Activated CD8-positive, alpha-beta memory T cell treated with anti-CD3 and anti-CD28 coated beads for 36 hours (primary cell): ENCODE measurements around the gene WFS1. TPM values are rescaled to one million over a fixed set of nuclear protein-coding genes. Genes with fewer than 3 reads are reported as not detected.

ENCODE experiments used
- CTCF ChIA-PET: fragments of 350-600 bp; sonication (Branson Sonifier 250); formaldehyde crosslinking; loops from one replicate; lab custom pipeline; 2021; ENCODE audit warnings: antibody characterized with exemption; lab: Charles Lee
- POLR2A ChIA-PET: fragments of 350-600 bp; sonication (Branson Sonifier 250); formaldehyde crosslinking; loops from one replicate; lab custom pipeline; 2021; ENCODE audit warnings: antibody characterized with exemption; lab: Charles Lee
- total RNA-seq, 2 experiments: library from RNA; stranded (reverse); gene quantifications; one replicate each; pipeline ENCODE4 v1.2.3, GENCODE V29; 2021

The WFS1 gene
- total RNA-seq, 2 experiments from 2014 or later: 3.9 to 4.9 TPM

DNA sequence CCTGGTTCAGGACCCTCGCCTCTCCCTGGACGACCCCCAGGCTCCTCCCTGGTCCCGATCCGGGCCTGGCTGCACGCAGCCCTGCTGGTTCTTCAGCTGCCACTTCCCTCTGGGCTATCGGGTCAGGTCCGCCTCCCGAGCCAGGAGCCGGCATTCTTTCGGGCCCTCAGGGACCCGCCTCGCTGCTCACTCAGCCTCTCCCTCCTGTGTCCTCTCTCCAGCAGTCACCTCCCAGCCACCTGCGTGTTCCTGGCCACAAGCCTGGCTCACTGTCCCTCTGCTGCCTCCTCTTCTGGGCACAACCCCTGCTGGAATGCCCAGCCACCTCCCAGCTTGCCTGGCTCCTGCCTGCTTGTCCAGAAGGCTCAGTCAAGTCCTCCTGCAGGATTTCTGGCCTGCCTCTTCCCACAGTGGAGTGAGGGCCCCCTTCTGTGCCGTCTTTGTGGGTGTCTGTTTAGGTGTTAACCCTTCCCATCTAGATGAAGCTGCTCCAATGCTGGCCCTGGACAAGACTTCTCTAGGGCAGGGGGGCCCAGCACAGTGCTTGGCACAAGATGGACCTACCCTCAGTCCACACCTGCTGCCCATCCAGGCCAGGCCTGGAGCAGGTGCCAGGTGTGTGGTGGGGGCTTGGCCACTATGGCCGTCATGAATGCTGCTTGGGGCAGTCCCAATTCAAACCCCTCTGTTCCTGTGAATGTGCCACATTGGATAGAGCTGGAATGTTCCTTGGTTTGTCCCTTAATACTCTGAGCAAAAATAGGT, 2.2 kb downstream of the WFS1 start:
- ChIA-PET CTCF (no interaction called here), POLR2A (no interaction called here)

DNA sequence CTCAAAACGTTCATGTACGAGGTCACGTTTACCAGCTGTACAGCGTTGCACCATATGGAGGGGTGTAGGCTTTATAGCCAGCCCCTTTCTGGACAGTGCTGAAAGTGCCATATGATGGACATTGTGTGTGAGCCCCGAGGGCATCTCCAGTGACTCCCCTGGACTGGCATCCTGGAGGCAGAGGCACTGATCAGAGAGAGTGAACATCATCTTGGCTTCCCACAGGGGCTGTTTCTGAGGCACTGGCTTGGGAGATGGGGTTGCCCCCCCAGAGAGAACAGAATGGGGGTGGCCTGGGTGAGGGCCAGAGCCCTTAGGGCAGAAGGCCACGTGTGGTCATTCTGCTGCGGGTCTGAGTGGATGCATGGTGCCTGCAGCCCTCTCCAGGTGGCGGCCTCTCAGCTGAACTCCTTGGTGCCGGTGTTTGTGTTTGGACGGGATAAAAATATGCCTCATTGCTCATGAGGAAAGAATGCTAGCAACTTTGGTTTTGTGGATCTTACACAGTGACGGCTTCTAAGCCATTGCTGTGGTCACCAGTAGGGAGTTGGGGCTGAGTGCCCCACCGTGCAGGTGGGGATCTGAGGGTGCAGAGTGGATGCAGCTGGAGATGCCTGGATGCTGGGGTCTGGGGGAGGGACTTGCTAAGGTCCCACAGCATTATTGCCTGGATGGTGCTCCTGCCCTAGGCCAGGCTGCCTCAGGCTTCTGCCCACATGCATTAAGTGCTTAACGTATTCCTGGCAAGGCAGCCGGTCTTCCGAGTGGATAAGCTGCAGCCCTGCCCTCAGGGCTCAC, 3.4 kb downstream of the WFS1 start:
- CTCF ChIA-PET: interaction anchor here (0.6 to 1.3 kb wide), 3 partner anchors 17 to 59 kb away, joined by 3 read pairs; no protein-coding TSS in a partner anchor
- POLR2A ChIA-PET: no interaction called here

DNA sequence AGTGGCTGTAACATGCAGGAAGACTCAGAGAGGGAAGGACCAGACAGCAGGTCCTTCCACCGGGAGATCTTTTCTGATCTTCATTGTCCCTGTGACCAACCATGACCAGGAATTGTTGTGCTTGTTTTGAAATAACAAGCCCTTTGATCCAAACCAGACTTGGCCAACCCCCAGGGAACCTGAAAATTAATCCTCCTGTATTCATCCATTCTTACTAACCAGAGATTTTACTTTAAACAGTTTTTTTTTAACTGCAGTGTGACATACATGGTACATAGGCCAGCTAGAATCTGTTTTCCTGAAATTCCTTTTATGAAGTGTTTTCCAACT, 4.0 kb downstream of the WFS1 start:
- ChIA-PET POLR2A (no interaction called here), CTCF (interaction anchor here (1.3 kb wide), 1 partner anchor 17 kb away, joined by 3 read pairs; no protein-coding TSS in a partner anchor)

DNA sequence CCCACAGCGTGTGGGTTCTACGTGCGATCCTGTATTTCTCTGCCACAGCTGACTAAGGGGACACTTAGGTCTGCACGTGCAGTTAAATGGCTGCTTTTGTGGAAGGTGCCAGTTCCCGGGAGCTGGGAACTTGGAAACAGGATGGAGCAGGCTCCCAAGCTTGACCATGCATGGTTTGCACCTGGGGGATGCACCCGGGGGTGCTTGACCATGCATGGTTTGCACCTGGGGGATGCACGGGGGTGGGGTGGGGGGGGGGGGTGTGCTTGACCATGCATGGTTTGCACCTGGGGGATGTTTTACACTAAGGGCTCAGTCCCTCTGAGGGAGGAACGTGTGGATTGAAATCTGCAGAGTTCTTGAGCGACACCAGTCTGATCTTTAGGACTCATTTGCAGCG, 5.7 kb downstream of the WFS1 start:
- CTCF ChIA-PET: interaction anchor here (0.6 to 1.2 kb wide), 2 partner anchors 24 to 548 kb away, joined by 3 to 4 read pairs; no protein-coding TSS in a partner anchor
- POLR2A ChIA-PET: interaction anchor here (0.6 kb wide), 1 partner anchor 415 kb away, joined by 8 read pairs; no protein-coding TSS in a partner anchor

DNA sequence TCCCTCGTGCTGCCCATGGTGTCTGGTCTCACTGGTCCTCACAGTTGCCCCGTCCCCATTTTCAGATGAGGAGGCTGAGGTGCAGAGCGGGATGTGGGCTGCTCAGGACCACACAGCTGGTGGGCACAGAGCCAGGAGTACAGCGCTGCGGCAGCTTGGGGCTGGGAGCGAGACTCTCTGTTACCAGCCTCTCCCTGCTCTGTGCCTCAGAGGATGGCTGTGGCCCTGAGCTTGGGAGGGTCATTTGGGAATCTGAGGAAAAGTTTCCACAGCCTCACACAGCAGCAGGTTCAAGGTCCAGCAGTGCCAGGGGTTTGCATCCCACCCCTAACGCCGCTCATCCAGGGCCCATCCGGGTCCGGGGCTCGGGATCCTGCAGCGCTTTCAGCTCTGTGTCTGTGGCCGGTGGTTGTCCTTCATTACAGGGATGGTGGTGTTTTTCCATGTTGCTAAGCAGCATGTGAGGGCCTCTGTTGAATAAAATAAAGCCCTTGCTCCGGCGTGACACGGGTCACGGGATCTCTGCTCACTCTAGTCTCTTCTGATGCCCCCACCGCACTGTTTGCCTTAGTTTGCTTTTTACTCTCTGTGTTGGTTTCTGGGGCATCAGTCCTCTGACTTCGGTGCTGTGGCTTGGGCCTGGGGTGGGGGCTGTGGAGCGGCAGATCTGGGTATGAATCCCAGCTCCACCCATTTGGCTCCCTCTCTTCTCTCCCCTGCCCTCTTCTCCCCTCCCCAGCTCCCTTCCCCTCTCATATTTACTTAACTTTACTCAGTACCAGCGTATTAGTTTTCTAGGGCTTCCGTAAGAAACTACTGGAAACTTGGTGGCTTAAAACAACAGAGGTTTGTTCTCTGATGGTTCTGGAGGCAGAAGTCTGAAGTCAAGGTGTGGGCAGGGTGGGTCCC, 6.5 kb downstream of the WFS1 start:
- CTCF ChIA-PET: interaction anchor here (0.9 to 1.2 kb wide), 2 partner anchors 25 to 52 kb away, joined by 3 to 4 read pairs; no protein-coding TSS in a partner anchor
- POLR2A ChIA-PET: interaction anchor here (0.6 kb wide), 1 partner anchor 414 kb away, joined by 8 read pairs; no protein-coding TSS in a partner anchor

DNA sequence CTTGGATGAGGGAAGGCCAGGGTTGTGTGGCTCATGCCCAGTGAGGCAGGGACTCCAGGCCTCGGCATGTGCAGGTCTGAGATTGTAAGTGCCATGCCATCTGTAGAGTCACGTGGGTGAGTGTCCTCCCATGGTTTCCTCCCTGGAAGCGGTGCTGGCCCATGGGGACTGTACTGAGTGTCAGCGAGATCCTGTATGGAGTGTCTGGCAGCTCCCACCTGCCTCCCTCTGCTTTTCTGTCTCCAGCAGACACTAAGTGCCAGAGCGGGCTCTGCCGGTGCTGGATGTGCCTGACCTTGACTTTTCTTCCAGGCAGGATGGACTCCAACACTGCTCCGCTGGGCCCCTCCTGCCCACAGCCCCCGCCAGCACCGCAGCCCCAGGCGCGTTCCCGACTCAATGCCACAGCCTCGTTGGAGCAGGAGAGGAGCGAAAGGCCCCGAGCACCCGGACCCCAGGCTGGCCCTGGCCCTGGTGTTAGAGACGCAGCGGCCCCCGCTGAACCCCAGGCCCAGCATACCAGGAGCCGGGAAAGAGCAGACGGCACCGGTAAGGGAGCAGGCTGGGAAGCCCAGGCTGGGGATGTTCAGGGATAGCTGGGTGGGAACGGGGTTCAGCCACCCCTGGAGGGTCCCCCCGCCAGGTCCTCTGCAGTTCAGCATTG, 7.6 kb downstream of the WFS1 start:
- POLR2A ChIA-PET: no interaction called here
- CTCF ChIA-PET: no interaction called here

DNA sequence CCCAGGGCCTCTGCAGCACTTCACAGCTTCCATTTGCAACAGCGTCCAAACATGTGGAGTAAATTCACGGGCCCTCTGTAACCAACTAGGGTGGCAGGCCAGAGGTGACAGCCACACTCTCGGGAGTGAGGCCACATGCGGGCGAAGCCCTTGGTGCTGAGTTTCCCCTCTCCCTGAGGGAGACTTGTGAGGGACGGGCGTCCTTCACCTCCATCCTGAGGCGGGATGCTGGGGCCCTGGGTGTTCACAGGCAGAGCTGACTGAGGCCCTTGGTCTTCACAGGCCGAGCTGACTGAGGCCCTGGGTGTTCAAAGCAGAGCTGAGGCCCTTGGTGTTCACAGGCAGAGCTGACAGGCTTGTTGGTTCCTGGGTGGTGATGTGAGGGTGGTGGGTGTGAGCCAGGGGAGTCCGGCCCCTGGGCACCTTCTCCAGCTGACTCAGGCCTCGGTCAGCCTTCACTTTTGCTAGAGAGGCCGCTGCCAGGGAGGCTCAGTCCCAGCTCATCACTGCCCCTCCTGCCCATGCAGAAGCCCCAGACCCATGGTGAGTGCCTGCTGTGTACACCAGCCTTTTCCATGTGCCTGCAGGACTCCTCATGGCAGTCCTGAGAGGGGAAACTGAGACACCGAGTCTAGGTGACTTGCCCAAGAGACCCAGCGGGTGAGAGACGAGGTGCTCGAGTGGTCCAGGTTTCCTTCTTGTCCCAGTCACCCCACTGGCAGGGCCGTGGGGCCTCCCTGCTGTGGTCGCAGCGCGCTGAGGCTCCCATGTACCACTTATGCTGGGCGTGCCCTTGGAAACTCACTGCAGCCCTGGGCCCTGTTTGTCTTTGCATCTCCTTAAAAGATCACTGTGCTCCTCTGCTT, 8.5 kb downstream of the WFS1 start:
- CTCF ChIA-PET: interaction anchor here (0.6 kb wide), 1 partner anchor 53 kb away, joined by 3 read pairs; no protein-coding TSS in a partner anchor
- POLR2A ChIA-PET: no interaction called here

DNA sequence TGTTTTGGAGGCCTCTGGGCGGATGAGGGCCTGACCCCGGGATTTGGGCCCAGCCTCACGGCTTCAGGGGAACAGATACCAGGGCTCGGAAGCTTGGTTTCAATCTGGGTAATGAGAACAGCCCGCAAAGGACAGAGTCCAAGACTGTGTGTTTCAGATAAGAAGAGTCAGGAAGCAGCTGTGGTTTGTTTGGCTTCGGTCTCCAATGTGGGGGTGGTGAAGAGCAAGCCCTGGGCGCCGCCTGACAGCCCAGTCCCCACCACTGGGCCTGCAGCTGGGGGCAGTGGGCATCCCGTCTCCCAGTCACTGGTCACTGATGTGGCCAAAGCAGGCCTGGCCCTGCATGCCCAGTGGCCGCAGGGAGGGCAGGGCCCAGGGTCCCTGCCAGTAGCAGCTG, 9.1 kb downstream of the WFS1 start:
- CTCF ChIA-PET: interaction anchor here (0.6 kb wide), 1 partner anchor 52 kb away, joined by 3 read pairs; no protein-coding TSS in a partner anchor

DNA sequence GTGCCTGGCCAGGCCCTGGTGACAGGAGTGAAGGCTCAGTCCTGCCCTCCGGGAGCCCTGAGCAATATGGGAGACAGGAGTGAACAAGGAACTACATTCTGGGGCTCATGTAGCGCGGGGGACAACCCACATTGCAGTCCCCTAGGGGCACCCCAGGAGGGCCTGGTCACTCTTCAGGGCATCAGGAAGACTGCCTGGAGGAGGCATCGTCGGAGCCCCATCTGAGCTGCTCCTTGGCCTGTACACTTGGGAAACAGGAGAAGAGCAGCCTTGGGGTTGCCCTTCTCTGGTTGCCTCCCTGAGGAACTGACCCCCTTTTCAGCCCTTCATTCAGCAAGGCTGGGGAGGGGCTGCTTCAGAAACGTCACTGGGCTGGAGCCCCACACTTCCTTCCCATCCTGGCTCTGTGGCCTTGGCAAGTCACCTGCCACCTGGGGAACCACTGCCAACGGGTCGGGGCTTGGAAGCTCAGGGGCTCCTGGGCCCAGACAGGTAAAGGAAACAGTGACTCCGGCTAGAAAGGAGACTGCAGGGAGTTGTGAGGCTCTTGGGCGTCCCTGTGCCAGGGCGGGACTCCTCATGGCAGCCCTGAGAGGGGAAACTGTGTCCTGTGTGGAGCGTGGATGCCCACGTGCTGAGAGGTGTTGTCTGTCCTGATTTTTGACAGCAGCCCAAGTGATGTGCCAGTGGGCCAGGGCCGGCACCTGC, 10.1 kb downstream of the WFS1 start:
- POLR2A ChIA-PET: no interaction called here
- CTCF ChIA-PET: no interaction called here

More for the DNA sequence above, 9.1 kb downstream of the WFS1 start:
- POLR2A ChIA-PET: no interaction called here

DNA sequence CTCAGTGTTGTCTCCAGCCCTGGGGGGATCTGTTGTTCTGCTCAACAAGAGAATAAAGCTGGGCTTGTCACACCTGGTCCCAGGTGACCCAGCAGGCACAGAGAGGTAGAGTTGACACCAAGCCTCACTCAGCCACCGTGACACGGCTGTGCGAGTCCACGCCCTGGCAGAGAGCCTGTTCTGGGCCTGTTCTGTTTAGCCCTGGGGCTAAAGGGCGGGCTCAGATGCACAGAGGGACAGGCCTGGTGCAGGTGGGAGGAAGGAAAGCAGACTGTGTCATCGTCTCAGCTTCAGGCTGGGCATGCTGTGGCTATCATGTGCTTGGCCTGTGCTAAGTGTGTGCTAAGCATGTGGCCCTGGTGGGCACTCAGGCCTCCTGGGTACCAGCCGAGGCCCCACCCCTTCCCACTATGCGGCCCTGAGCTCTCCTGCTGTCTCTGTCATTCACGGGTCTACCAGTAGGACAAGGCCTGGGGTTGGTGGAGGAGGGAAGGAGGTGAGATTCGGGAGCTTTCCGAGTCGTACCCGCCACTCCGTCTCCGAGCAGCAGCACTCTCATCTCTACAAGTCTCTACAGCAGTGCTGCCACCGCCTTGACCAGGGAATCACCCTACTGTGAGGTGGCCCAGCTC, 10.8 kb downstream of the WFS1 start:
- CTCF ChIA-PET: interaction anchor here (1.2 kb wide), 1 partner anchor 26 kb away, joined by 3 read pairs; no protein-coding TSS in a partner anchor
- POLR2A ChIA-PET: no interaction called here

DNA sequence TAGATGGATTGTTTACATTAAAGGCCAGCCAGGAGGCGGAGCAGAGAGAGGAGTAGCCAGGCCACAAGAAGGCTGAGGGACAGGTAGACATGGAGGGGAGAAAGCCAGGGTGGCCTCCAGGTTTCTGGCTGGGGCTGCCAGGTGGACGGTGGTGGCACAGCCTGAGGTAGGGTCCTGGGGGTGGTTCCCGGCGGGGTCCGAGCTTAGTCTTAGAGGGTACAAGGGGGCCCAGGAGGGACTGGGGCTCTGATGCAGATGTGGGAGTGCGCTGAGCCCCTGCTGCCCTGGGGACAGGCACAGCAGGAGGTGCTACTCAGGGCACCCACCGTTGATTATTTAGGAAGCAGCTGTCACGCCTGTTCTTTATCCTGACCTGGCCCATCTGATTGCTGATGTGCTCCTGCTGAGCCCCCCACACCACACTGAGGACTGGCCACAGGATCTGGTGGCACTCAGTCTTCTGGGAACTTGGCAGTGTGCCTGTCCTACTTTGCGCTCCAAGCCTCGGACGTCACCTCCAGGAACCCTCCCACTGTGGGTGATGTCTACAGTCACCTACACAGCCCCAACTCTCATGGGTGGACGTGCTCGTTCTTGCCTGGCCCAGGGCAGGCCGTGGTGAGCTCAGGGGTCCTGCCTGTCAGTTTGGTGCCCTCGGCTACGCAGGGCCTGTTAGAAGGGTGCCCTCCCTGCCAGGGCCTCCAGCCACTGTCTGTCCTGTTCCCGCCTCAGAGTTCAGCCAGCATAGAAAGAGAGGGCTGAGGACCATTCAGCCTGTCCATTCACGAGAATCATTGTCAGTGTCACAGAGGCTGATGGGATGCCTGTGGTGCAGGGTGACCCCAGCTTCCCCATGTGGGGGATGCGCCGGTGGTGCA, 12.0 kb downstream of the WFS1 start:
- CTCF ChIA-PET: interaction anchor here (1.2 kb wide), 1 partner anchor 28 kb away, joined by 3 read pairs; no protein-coding TSS in a partner anchor

DNA sequence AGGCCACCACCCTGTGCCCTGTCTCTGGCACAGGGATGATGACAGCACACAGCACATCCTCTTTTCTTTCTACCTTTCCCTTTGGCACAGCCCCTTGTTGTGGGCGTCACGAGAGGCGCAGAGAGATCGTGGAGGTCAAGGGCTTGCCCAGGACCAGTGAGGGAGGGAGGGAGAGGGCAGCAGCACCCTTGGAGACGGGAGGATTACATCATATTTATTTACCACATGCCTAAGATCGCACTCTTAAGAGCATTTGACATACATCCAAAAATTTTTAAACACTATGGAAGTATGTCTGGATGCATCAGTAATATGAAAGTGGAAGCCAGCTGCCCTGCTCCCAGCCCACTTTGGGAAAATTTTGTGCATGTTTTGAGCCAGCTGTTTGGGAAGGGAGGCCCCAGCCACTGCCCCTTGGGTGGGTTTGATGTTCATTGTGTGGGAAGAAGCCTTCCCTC, 12.7 kb downstream of the WFS1 start:
- ChIA-PET POLR2A (no interaction called here), CTCF (no interaction called here)

More for the DNA sequence above, 12.0 kb downstream of the WFS1 start:
- POLR2A ChIA-PET: no interaction called here

DNA sequence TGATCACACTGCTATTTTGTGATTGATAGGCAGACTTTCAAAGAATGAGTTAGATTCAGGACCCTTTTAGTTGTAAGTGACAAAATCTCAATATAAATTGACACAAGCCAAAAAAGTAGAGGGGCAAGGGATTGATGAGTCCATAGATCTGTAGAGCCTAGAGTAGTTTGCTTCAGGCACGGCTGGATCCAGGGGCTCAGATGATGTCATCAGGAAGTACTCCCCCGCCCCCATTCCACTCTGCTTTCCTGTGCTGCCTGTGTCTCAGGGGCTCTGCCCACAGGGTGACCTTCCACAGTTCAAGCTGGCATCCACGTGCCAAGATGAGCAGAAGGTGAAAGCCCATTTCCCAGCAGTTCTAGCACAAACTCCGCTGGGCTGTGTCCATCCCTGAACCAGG, 13.6 kb downstream of the WFS1 start:
- ChIA-PET CTCF (interaction anchor here (1.2 kb wide), 1 partner anchor 19 kb away, joined by 3 read pairs; no protein-coding TSS in a partner anchor), POLR2A (no interaction called here)

DNA sequence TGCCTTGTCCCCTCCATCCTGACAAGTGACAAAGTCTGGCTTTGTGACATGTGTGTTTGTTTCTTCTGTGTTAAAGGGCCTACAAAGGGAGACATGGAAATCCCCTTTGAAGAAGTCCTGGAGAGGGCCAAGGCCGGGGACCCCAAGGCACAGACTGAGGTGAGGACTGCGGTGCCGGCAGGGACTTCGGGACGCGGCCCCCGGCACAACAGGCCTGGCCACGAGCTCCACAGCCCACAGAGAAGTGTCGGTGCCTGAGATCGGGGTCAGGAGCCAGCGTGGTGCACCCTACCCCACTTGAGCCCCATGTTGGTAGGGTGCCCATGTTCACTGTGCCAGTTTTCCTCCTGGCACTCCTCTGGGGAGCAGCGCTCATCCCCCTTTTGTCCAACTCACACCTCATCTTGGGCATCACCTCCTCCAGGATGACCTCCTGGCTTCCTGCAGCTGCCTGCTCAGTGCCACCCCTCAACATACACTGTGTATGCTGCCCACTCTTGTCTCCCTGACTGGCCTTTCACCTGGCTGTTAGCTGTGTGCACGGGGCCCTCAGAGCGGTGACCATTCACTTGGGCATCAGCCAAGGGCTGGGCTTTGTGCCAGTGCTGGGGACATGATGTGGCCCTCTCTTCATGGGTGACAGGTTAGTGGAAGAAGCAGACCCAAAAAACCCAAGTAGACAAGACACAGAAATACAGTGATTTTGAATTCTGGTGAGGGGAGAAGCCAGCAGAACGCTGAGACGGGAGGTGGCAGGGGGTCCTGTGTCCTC, 17.6 kb downstream of the WFS1 start:
- ChIA-PET CTCF (no interaction called here), POLR2A (no interaction called here)

DNA sequence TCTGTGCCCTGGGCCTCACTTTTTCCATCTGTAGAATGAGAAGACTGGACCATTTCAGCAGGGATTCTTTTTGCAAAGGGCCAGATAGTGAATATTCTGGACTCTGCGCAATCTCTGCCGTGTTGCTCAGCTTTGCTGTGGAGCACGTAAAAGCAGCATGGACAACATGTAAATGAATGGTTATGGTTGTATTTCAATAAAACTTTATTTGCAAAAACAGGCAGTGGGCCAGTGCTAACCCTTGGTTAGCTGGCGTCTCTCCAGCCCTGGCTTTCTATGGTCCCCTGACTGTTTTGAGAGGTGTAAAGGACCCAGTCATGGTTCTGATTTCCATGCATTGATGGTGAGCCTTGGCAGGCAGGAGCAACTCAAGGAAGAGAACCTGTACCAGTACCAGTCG, 18.7 kb downstream of the WFS1 start:
- CTCF ChIA-PET: no interaction called here
- POLR2A ChIA-PET: no interaction called here
